ENCODE results near the gene CLK3.

Gene CLK3

GRCh38 chr15:74642348-74642733, 26.7 kb downstream of the CLK3 start (continued):
- TF ChIP-seq, protein P1, sequence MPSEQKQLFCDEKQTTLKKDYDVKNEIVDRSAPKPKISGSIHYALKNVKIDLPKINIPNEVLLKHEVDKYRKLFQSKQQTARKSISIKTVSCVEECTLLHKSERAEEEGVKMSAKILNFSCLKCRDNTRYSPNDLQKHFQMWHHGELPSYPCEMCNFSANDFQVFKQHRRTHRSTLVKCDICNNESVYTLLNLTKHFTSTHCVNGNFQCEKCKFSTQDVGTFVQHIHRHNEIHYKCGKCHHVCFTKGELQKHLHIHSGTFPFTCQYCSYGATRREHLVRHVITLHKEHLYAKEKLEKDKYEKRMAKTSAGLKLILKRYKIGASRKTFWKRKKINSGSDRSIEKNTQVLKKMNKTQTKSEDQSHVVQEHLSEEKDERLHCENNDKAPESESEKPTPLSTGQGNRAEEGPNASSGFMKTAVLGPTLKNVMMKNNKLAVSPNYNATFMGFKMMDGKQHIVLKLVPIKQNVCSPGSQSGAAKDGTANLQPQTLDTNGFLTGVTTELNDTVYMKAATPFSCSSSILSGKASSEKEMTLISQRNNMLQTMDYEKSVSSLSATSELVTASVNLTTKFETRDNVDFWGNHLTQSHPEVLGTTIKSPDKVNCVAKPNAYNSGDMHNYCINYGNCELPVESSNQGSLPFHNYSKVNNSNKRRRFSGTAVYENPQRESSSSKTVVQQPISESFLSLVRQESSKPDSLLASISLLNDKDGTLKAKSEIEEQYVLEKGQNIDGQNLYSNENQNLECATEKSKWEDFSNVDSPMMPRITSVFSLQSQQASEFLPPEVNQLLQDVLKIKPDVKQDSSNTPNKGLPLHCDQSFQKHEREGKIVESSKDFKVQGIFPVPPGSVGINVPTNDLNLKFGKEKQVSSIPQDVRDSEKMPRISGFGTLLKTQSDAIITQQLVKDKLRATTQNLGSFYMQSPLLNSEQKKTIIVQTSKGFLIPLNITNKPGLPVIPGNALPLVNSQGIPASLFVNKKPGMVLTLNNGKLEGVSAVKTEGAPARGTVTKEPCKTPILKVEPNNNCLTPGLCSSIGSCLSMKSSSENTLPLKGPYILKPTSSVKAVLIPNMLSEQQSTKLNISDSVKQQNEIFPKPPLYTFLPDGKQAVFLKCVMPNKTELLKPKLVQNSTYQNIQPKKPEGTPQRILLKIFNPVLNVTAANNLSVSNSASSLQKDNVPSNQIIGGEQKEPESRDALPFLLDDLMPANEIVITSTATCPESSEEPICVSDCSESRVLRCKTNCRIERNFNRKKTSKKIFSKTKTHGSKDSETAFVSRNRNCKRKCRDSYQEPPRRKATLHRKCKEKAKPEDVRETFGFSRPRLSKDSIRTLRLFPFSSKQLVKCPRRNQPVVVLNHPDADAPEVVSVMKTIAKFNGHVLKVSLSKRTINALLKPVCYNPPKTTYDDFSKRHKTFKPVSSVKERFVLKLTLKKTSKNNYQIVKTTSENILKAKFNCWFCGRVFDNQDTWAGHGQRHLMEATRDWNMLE (tag by site-specific recombination; conservative IDR thresholded peaks at IDR 0.05; ENCODE audit: low read depth) = no peak
- 0 out of 2 replicates have a peak, but pooled peaks have one; percentile 21 for TF ChIP-seq ZNF629 (tag by site-specific recombination; IDR thresholded peaks at IDR 0.05)
- TF ChIP-seq FEZF1 (tag by site-specific recombination; IDR thresholded peaks at IDR 0.05) = peak; percentile 68
- 0 out of 2 replicates have a peak, but pooled peaks have one; percentile 39 for TF ChIP-seq ZNF341 (tag by site-specific recombination; IDR thresholded peaks at IDR 0.05; ENCODE audit: low read depth)
- no peak for TF ChIP-seq ZNF571 (tag by site-specific recombination; IDR thresholded peaks at IDR 0.05)
- peak; percentile 49 for TF ChIP-seq ZXDB (tag by site-specific recombination; IDR thresholded peaks at IDR 0.05)
- no peak for TF ChIP-seq ZNF670 (tag by site-specific recombination; IDR thresholded peaks at IDR 0.05; ENCODE audit: low read depth)
- TF ChIP-seq ZBTB7A (tag by site-specific recombination; IDR thresholded peaks at IDR 0.05; ENCODE audit: low read depth) = no peak
- TF ChIP-seq ZNF624 (tag by site-specific recombination; IDR thresholded peaks at IDR 0.05) = no peak
- no peak for TF ChIP-seq ZFP41 (tag by site-specific recombination; IDR thresholded peaks at IDR 0.05; ENCODE audit: borderline replicate concordance)
- TF ChIP-seq TSHZ1 (tag by site-specific recombination; IDR thresholded peaks at IDR 0.05; ENCODE audit: borderline replicate concordance) = 0 out of 2 replicates have a peak, but pooled peaks have one; percentile 18
- TF ChIP-seq SP7 (tag by site-specific recombination; IDR thresholded peaks at IDR 0.05) = peak; percentile 44; the same call in 1 of the 2 replicates
- peak; percentile 42 for TF ChIP-seq PRDM10 (tag by site-specific recombination; IDR thresholded peaks at IDR 0.05)
- TF ChIP-seq ZSCAN23 (tag by site-specific recombination; IDR thresholded peaks at IDR 0.05) = 0 out of 2 replicates have a peak, but pooled peaks have one; percentile 33
- TF ChIP-seq OSR2 (tag by site-specific recombination; IDR thresholded peaks at IDR 0.05) = peak; percentile 67
- peak; percentile 27; the same call in 1 of the 2 replicates for TF ChIP-seq KLF7 (tag by site-specific recombination; IDR thresholded peaks at IDR 0.05; ENCODE audit: borderline replicate concordance)
- peak; percentile 33; the same call in 1 of the 2 replicates for TF ChIP-seq SP3 (tag by site-specific recombination; IDR thresholded peaks at IDR 0.05)
- 0 out of 2 replicates have a peak, but pooled peaks have one; percentile 61 for TF ChIP-seq KLF8 (tag by site-specific recombination; IDR thresholded peaks at IDR 0.05)
- 0 out of 2 replicates have a peak, but pooled peaks have one; percentile 6 for TF ChIP-seq ZNF596 (tag by site-specific recombination; IDR thresholded peaks at IDR 0.05)
- TF ChIP-seq ZSCAN16 (tag by site-specific recombination; IDR thresholded peaks at IDR 0.05) = no peak
- TF ChIP-seq ZNF366 (tag by site-specific recombination; conservative IDR thresholded peaks at IDR 0.05) = peak; percentile 41; the same call in 1 of the 2 replicates

All from HEK293 (cell line).